Activated T-helper 1 cell treated with anti-CD3 and anti-CD28 coated beads, Interleukin-12 subunit alpha, Interleukin-12 subunit beta, Interleukin-2, Interleukin-4 antibody, amounts not matched to agents 30 ng/mL and 10 ng/mL and 1 ng/mL, durations not matched to agents 14 hours and 24 hours and 36 hours (primary cell): Measurements from ENCODE around the gene SLC35B2. TPM values are rescaled to one million over a fixed set of nuclear protein-coding genes. Genes with fewer than 3 reads are reported as not detected.

ENCODE experiments used
- DNase-seq: peaks from one replicate; pipeline ENCODE4 v3.0.0; 2021; ENCODE audit warnings: low spot score
- H3K27ac Mint-ChIP-seq: one replicate; pipeline ENCODE4 v1.8.0; 2021; ENCODE audit warnings: mild to moderate bottlenecking, mixed read lengths
- H3K27me3 Mint-ChIP-seq: one replicate; pipeline ENCODE4 v1.8.0; 2022; ENCODE audit warnings: mild to moderate bottlenecking, moderate library complexity, mixed read lengths; ENCODE audit not compliant: insufficient read depth
- H3K36me3 Mint-ChIP-seq: one replicate; pipeline ENCODE4 v1.8.0; 2021; ENCODE audit warnings: low read depth, mixed read lengths
- H3K4me1 Mint-ChIP-seq: one replicate; pipeline ENCODE4 v1.8.0; 2021; ENCODE audit warnings: low read depth, mixed read lengths
- H3K4me3 Mint-ChIP-seq: one replicate; pipeline ENCODE4 v1.8.0; 2021; ENCODE audit warnings: mild to moderate bottlenecking, moderate library complexity, mixed read lengths
- H3K9me3 Mint-ChIP-seq: one replicate; pipeline ENCODE4 v1.8.0; 2021; ENCODE audit warnings: mixed read lengths
- intact Hi-C: fragments of 100-400 bp; cut with micrococcal nuclease; formaldehyde crosslinking; loops from one replicate; pipeline ENCODE4 v1.15.1; 2024
- total RNA-seq: library from RNA; stranded (reverse); gene quantifications from 2 replicates; pipeline ENCODE4 v1.2.3, GENCODE V29; 2022

The SLC35B2 gene, protein sequence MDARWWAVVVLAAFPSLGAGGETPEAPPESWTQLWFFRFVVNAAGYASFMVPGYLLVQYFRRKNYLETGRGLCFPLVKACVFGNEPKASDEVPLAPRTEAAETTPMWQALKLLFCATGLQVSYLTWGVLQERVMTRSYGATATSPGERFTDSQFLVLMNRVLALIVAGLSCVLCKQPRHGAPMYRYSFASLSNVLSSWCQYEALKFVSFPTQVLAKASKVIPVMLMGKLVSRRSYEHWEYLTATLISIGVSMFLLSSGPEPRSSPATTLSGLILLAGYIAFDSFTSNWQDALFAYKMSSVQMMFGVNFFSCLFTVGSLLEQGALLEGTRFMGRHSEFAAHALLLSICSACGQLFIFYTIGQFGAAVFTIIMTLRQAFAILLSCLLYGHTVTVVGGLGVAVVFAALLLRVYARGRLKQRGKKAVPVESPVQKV
- 29.2 and 30.1 TPM in 2 replicates for total RNA-seq

DNA sequence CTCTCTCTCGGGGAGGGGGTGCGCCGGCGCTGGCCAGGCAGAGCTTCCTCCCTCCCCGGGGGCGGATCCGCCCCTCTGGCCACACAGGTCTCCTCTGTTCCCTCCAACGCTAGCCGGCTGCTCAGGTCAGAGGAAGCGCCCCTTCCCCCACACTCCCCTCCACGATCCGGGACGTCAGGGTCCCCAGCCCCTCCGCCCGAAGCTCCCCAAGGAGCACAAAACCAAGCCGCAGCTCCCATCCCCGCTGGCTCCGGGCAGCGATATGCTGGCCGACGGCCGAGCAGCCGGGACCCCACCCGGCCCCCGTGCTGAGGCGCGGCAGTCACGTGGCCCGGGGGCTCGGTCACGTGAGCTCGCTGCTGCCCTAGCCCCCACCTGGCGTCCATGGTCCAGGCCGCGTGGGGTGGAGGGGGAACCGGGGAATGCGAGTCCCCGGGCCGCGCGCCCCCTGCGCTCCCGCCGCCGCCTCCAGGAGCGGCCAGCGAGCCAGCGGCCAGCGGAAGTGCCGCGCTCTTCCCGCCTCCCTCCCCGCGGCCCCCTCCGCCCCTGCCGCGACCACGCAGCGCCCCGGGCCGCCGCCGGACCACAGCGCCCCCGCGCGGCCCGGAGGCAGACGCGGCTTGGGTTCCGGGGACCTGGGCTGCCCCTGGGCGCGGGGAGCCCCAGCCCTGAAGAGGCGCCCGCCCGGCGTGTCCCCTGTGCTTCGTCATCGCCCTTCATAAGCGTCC is at the start of gene SLC35B2:
SLC35B2 (minus strand) TSS at position 504 of the 728 bp plus-strand sequence; CDS start at position 386, 118 bp downstream.
- Mint-ChIP-seq H3K27ac (peak within 1 kb of the TSS; percentile 81), H3K4me1 (peaks cover 75% of the 10 kb centered on the region), H3K36me3 (peaks cover 56% of the 10 kb centered on the region), H3K27me3 (no peaks in the 10 kb centered on the region), H3K9me3 (no peaks in the 10 kb centered on the region), H3K4me3 (peak within 1 kb of the TSS; percentile 90)
- intact Hi-C loops, result loop anchor here (1.0 kb wide), 3 partner anchors 8 to 85 kb away; partner anchors contain the start of genes HSP90AB1 and NFKBIE
- peak; percentile 70 for DNase-seq

DNA sequence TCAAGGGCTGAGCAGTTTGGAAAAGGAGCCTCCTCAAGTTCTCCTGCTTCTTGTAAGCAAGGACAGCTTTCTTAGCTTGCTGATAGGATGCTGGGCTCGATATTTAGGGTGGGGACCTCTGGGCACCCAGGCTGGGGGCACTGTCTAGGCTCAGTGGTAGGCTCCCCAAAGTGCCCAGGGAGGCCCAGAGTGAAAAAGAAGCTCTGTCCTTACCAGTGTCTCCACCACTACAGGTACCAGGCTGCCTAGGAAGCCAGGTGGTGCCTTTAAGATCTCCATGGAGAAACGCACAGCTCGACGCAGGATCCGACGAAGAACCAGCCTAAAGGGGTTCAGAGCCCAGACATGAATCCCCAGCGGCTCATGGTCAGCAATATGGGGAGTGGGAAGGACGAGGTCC is 49.4 kb upstream of the SLC35B2 start:
- Mint-ChIP-seq H3K4me1 (peaks cover 4% of the 10 kb centered on the region), H3K36me3 (peaks cover 24% of the 10 kb centered on the region), H3K9me3 (no peaks in the 10 kb centered on the region), H3K4me3 (no peak overlapping the region), H3K27me3 (no peaks in the 10 kb centered on the region), H3K27ac (no peak overlapping the region)
- DNase-seq, result no peak
- intact Hi-C loops, result no loop called here

DNA sequence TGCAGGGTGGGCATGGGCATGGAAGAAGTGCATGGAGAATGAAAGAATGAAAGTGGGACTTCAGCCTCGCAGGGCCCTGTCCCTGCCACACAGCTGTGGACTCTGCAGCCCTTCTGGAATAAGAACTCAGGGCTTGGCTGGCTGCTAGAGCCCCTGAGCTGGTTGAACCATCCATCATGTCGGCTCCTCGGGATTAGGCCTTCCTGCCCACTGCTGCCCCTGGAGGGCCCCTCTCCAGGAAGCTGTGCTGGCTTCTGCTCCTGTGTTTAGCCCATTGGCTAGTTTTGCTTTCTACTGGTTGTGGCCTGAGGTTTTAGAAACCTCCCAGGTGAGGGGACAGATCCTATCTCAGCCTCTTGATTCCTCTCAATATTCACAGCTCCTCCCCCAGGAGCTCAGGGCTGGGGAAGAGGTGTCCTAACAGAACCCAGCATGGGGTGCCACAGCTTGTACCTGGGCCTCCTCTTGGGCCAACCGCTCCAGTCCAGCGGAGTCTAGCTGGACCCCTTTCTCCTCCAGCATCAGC is 47.9 kb upstream of the SLC35B2 start:
- Mint-ChIP-seq H3K36me3 (peaks cover 35% of the 10 kb centered on the region), H3K4me3 (no peak overlapping the region), H3K9me3 (no peaks in the 10 kb centered on the region), H3K27ac (no peak overlapping the region), H3K27me3 (no peaks in the 10 kb centered on the region), H3K4me1 (no peaks in the 10 kb centered on the region)
- DNase-seq, result no peak
- intact Hi-C loops, result loop anchor here (2.0 kb wide), 1 partner anchor 36 kb away; no protein-coding TSS in a partner anchor

- Mint-ChIP-seq H3K27me3 (peaks cover 2% of the 10 kb centered on the region), H3K4me3 (no peak overlapping the region), H3K36me3 (peaks cover 31% of the 10 kb centered on the region), H3K4me1 (no peaks in the 10 kb centered on the region), H3K9me3 (no peaks in the 10 kb centered on the region), H3K27ac (no peak overlapping the region)
- no peak for DNase-seq
- intact Hi-C loops, result loop anchor here (1.0 to 2.0 kb wide), 2 partner anchors 36 to 132 kb away; no protein-coding TSS in a partner anchor
Observed at GRCh38 chr6:44304282-44305199, 47.2 kb upstream of the SLC35B2 start.

- peaks cover 34% of the 10 kb centered on the region for H3K36me3 Mint-ChIP-seq
- H3K4me1 Mint-ChIP-seq, result no peaks in the 10 kb centered on the region
- intact Hi-C loops, result loop anchor here (1.0 to 2.0 kb wide), 2 partner anchors 35 to 132 kb away; no protein-coding TSS in a partner anchor
Observed at GRCh38 chr6:44303842-44304241, 46.5 kb upstream of the SLC35B2 start.

GRCh38 chr6:44302856-44303255 is 45.5 kb upstream of the SLC35B2 start:
- no peak overlapping the region for H3K27ac Mint-ChIP-seq
- H3K36me3 Mint-ChIP-seq, result peaks cover 32% of the 10 kb centered on the region
- peaks cover 14% of the 10 kb centered on the region for H3K27me3 Mint-ChIP-seq
- intact Hi-C loops, result no loop called here
- H3K4me3 Mint-ChIP-seq, result no peak overlapping the region
- H3K9me3 Mint-ChIP-seq, result no peaks in the 10 kb centered on the region
- H3K4me1 Mint-ChIP-seq, result no peaks in the 10 kb centered on the region
- no peak for DNase-seq

More at GRCh38 chr6:44303842-44304241, 46.5 kb upstream of the SLC35B2 start:
- Mint-ChIP-seq H3K9me3 (no peaks in the 10 kb centered on the region), H3K4me3 (no peak overlapping the region), H3K27me3 (peaks cover 6% of the 10 kb centered on the region), H3K27ac (no peak overlapping the region)
- DNase-seq, result no peak

- no peaks in the 10 kb centered on the region for H3K9me3 Mint-ChIP-seq
- intact Hi-C loops, result no loop called here
- no peaks in the 10 kb centered on the region for H3K4me1 Mint-ChIP-seq
- DNase-seq, result no peak
- no peak overlapping the region for H3K27ac Mint-ChIP-seq
- peaks cover 32% of the 10 kb centered on the region for H3K36me3 Mint-ChIP-seq
- H3K4me3 Mint-ChIP-seq, result no peak overlapping the region
- peaks cover 18% of the 10 kb centered on the region for H3K27me3 Mint-ChIP-seq
Observed at GRCh38 chr6:44301782-44302564, 44.6 kb upstream of the SLC35B2 start.

DNA sequence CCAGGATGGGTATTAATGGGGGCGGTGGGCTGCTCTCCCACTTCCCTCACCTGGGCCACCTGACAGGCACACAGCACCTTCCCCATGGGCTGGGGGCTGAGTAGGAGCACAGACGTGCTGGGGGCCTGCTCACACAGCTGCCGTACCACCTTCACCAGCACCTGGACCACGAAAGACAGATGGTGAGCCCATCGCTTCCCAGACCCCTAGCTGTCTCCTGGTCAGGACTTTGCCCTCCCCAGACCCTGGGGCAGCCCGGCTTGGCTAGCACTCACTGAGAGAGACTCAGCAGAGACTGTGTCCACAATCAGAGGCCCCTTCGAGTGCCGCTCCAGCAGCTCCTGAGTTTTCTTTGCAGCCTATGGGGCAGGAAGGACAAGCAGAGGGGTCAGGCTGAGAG is 43.8 kb upstream of the SLC35B2 start:
- no peak overlapping the region for H3K27ac Mint-ChIP-seq
- H3K4me1 Mint-ChIP-seq, result no peaks in the 10 kb centered on the region
- no peaks in the 10 kb centered on the region for H3K9me3 Mint-ChIP-seq
- H3K36me3 Mint-ChIP-seq, result peaks cover 32% of the 10 kb centered on the region
- H3K4me3 Mint-ChIP-seq, result no peak overlapping the region
- intact Hi-C loops, result no loop called here
- peaks cover 27% of the 10 kb centered on the region for H3K27me3 Mint-ChIP-seq
- no peak for DNase-seq

DNA sequence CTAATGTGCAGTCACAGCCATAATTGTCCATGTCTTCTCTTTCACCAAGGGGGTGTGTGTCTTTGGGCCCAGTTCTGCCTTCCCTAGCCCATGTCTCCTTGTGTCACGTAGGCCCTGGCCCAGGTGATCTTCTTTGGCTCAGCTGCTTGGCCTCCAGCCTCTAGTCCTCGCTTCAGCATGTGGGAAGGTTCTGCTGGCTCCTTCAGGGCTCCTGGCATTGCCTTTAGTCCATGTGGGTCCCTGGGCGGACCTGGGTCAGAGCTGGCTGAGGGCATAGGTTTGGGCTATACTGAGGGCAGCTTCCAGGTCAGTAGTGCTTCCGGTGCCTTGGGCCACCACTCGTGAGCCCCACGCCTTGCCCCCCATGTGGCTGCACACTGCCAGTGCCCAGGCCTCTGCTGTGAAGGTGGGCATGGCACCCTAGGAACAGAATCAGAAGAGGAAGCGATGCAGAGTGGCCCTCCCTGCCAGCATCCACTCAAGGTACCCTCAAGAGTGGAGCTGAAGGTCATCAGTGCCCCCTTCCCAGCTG is 43.0 kb upstream of the SLC35B2 start:
- Mint-ChIP-seq H3K27ac (no peak overlapping the region), H3K36me3 (peaks cover 32% of the 10 kb centered on the region), H3K9me3 (no peaks in the 10 kb centered on the region), H3K4me3 (no peak overlapping the region), H3K4me1 (no peaks in the 10 kb centered on the region), H3K27me3 (peaks cover 31% of the 10 kb centered on the region)
- DNase-seq, result no peak
- intact Hi-C loops, result no loop called here

GRCh38 chr6:44298864-44299263 is 41.5 kb upstream of the SLC35B2 start:
- DNase-seq, result no peak
- H3K4me1 Mint-ChIP-seq, result no peaks in the 10 kb centered on the region
- intact Hi-C loops, result no loop called here
- H3K36me3 Mint-ChIP-seq, result peaks cover 31% of the 10 kb centered on the region
- no peaks in the 10 kb centered on the region for H3K9me3 Mint-ChIP-seq
- peaks cover 38% of the 10 kb centered on the region for H3K27me3 Mint-ChIP-seq
- no peak overlapping the region for H3K4me3 Mint-ChIP-seq
- H3K27ac Mint-ChIP-seq, result no peak overlapping the region

DNA sequence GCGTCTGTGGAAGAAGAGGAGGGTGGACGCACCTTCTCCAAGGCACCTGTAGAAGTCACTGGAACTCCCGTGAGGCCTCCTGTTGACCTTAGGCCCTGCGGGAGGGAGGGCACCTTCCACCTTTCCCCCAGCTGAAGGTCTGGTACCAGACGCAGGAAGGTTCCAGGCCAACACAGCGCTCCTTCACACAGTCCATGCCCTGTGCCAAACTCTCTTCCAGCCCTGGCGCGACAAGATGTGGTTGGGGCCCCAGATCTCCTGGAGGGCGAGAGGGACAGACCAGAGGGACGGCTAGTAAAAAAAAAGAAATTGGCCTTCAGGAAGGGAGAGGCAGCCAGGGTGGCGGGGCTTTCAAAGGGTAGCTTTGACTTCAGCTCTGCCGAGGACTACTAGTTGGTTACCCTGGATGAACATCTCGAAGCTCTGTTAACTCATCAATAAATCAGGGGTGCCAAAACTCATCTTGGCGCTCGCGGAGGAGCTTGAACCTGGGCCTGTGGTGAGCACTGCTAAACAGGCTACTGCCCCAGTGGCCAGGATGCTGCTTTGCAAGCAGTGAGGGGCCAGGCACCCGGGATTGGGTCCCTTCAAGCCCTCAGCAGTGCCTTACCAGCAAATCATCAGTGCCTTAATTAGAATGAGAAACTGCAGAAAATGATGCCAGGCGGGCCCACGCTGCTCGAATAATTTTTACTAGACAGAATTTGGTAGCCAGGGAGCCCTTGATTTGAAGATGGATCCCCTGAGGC is 40.9 kb upstream of the SLC35B2 start:
- H3K27me3 Mint-ChIP-seq, result peaks cover 40% of the 10 kb centered on the region
- H3K36me3 Mint-ChIP-seq, result peaks cover 26% of the 10 kb centered on the region
- no peaks in the 10 kb centered on the region for H3K9me3 Mint-ChIP-seq
- no peaks in the 10 kb centered on the region for H3K4me1 Mint-ChIP-seq
- DNase-seq, result no peak
- H3K4me3 Mint-ChIP-seq, result peak overlapping the region; percentile 39
- H3K27ac Mint-ChIP-seq, result no peak overlapping the region
- intact Hi-C loops, result no loop called here
